ENCODE measurements around the gene HOXD4. TPM values are rescaled to one million over a fixed set of nuclear protein-coding genes. Genes with fewer than 3 reads are reported as not detected.

The HOXD4 gene
- total and polyA plus RNA-seq, 10 of the 15 experiments (the other 5 are each of a cell fraction or from before 2014, with no cell fraction given), result 0.07 TPM; not detected in 9

GRCh38 chr2:176159663-176160250 is 8.4 kb downstream of the HOXD4 start:
- BruUV-seq (replicated peaks), result no TSS peak
- ChIA-PET POLR2A (no interaction called here), SMC1A (ENCODE audit: uncharacterized antibody, unreplicated experiment) (interaction anchor here (0.9 kb wide), 1 partner anchor 15 kb away, joined by 5 read pairs; no protein-coding TSS in a partner anchor), RAD21 (ENCODE audit: unreplicated experiment) (no interaction called here), CTCF (no interaction called here)
- no peaks in the 10 kb centered on the region for H3K79me2 ChIP-seq (ENCODE audit: control insufficient read depth, insufficient read depth, low read length)
- H3K4me3 ChIP-seq, result no peak overlapping the region
- in situ Hi-C loops (cut with MboI), result no loop called here
- no peaks in the 10 kb centered on the region for H4K20me1 ChIP-seq (ENCODE audit: control insufficient read depth, insufficient read depth)
- H3K27ac ChIP-seq (ENCODE audit: control insufficient read depth, insufficient read depth), result no peak overlapping the region
- FAIRE-seq (no peak), DNase-seq (ENCODE audit: low read depth, low spot score) (no peak), ATAC-seq (no peak)
- TF ChIP-seq MYB (IDR thresholded peaks at IDR 0.05; ENCODE audit: borderline replicate concordance, low read depth, low read length) (no peak), YY1 (IDR thresholded peaks at IDR 0.05; ENCODE audit: low read depth, low read length) (no peak), HDGF (IDR thresholded peaks at IDR 0.05) (no peak), MTA3 (IDR thresholded peaks at IDR 0.05; ENCODE audit: borderline replicate concordance, low read length) (no peak), SMC3 (IDR thresholded peaks at IDR 0.05; ENCODE audit: borderline replicate concordance, low read length) (no peak), TCF3 (IDR thresholded peaks at IDR 0.05; ENCODE audit: borderline replicate concordance, insufficient read depth, low read depth, low read length) (no peak), TCF7 (IDR thresholded peaks at IDR 0.05; ENCODE audit: borderline replicate concordance) (no peak), MYC (IDR thresholded peaks at IDR 0.05; ENCODE audit: insufficient read depth, insufficient read length, insufficient replicate concordance, low read length, severe bottlenecking) (no peak), SREBF1 (IDR thresholded peaks at IDR 0.05; ENCODE audit: low read length) (no peak)
- TF ChIP-seq, protein P1, sequence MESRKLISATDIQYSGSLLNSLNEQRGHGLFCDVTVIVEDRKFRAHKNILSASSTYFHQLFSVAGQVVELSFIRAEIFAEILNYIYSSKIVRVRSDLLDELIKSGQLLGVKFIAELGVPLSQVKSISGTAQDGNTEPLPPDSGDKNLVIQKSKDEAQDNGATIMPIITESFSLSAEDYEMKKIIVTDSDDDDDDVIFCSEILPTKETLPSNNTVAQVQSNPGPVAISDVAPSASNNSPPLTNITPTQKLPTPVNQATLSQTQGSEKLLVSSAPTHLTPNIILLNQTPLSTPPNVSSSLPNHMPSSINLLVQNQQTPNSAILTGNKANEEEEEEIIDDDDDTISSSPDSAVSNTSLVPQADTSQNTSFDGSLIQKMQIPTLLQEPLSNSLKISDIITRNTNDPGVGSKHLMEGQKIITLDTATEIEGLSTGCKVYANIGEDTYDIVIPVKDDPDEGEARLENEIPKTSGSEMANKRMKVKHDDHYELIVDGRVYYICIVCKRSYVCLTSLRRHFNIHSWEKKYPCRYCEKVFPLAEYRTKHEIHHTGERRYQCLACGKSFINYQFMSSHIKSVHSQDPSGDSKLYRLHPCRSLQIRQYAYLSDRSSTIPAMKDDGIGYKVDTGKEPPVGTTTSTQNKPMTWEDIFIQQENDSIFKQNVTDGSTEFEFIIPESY (IDR thresholded peaks at IDR 0.05), result no peak
- peaks cover 13 to 38% of the 10 kb centered on the region in 2 experiments for H3K27me3 ChIP-seq (replicated peaks in 1 of 2; ENCODE audit: control insufficient read depth in 2 of 2, insufficient read depth in 2 of 2, low read length in 1 of 2)
- H2AFZ ChIP-seq (ENCODE audit: control insufficient read depth, low read depth, low read length), result no peak overlapping the region
- no peaks in the 10 kb centered on the region for H3K4me1 ChIP-seq (ENCODE audit: control insufficient read depth, insufficient read depth, low read length)
- 58% methylated on average over 39 of the region's 44 CpGs for WGBS (ENCODE audit: insufficient coverage, insufficient replicate concordance, low lambda C conversion rate, missing lambda C conversion rate)
- no peak overlapping the region for H3K4me2 ChIP-seq (ENCODE audit: control insufficient read depth, insufficient read depth)
- H3K9me3 ChIP-seq (replicated peaks; ENCODE audit: control insufficient read depth, insufficient read depth, low read length), result peaks cover 2% of the 10 kb centered on the region; the same call in 2 of the 3 replicates
- intact Hi-C loops (cut with micrococcal nuclease; ENCODE audit: unreplicated experiment), result no loop called here
- no peak overlapping the region for H3K9ac ChIP-seq (ENCODE audit: control insufficient read depth, insufficient read depth, low read length)
- no peaks in the 10 kb centered on the region for H3K36me3 ChIP-seq (ENCODE audit: control insufficient read depth in 2 of 2, insufficient read depth in 2 of 2, low read length in 1 of 2)
